Kidney (tissue), 14 donors: Measurements from ENCODE around the gene TNFRSF1B. TPM values are rescaled to one million over a fixed set of nuclear protein-coding genes. Genes with fewer than 3 reads are reported as not detected.
A peak's percentile ranks its signal among the peaks of the same experiment; 100 is the strongest.

Experiments
- DNase-seq, 5 donors: peaks; one replicate each; pipeline ENCODE4 v3.0.0-alpha.2; 2013 to 2020
- FAIRE-seq: peaks from 2 replicates; lab custom pipeline; 2012; peaks lifted over from hg19 to GRCh38; lab: Jason Lieb, UNC
- H3K27ac ChIP-seq, 2 donors: one replicate each; pipeline ENCODE4 v1.7.0; 2013; ENCODE audit warnings: low read depth in 2 of 2, low read length in 2 of 2, inconsistent platforms in 1 of 2
- H3K27me3 ChIP-seq: one replicate; pipeline ENCODE4 v1.7.1; 2013; ENCODE audit warnings: low read length, inconsistent platforms; ENCODE audit not compliant: control insufficient read depth, insufficient read depth
- H3K36me3 ChIP-seq, 3 donors: one replicate each; pipeline versions ENCODE4 v1.7.0 to v1.7.1; 2013; ENCODE audit warnings: low read length in 3 of 3, control low read depth in 1 of 3, inconsistent platforms in 1 of 3; ENCODE audit not compliant: insufficient read depth in 3 of 3, control insufficient read depth in 2 of 3
- H3K4me1 ChIP-seq, 3 donors: one replicate each; pipeline versions ENCODE4 v1.7.0 to v1.7.1; 2013; ENCODE audit warnings: low read length in 3 of 3, inconsistent platforms in 1 of 3, low read depth in 1 of 3; ENCODE audit not compliant: control insufficient read depth in 2 of 3, insufficient read depth in 2 of 3
- H3K4me3 ChIP-seq, 3 donors: one replicate each; pipeline versions ENCODE4 v1.7.0 to v1.8.1; 2013; ENCODE audit warnings: low read length in 3 of 3, control low read depth in 1 of 3, inconsistent platforms in 1 of 3
- H3K9ac ChIP-seq, 3 donors: one replicate each; pipeline versions ENCODE4 v1.7.0 to v1.7.1; 2013; ENCODE audit warnings: low read length in 3 of 3, control low read depth in 1 of 3, inconsistent platforms in 1 of 3
- H3K9me3 ChIP-seq, 3 donors: one replicate each; pipeline versions ENCODE4 v1.7.0 to v1.7.1; 2013; ENCODE audit warnings: low read length in 3 of 3, control low read depth in 1 of 3, inconsistent platforms in 1 of 3; ENCODE audit not compliant: control insufficient read depth in 2 of 3, insufficient read depth in 1 of 3
- CTCF ChIP-seq: IDR thresholded peaks from 3 replicates; pipeline ENCODE4 v1.5.1; 2012; ENCODE audit warnings: mild to moderate bottlenecking, moderate library complexity, borderline replicate concordance; ENCODE audit not compliant: insufficient read depth; ENCODE audit errors: extremely low read depth
- intact Hi-C: fragments of 100-400 bp; cut with DNase I; formaldehyde crosslinking; loops from one replicate; pipeline ENCODE4 v1.11.1; 2022
- polyA plus RNA-seq: library from polyadenylated mRNA; stranded (reverse); fragments of 350-450 nt; fragmentation: Illumina TruSeq; extraction: RNeasy Lipid Tissue Mini Kit (QIAGEN cat#74804); gene quantifications from one replicate; pipeline ENCODE4 v1.2.3, GENCODE V29; 2014; ENCODE audit warnings: low read depth, low replicate concordance; ENCODE audit not compliant: insufficient read depth
- total RNA-seq: library from RNA; stranded (reverse); fragmentation: NEBNext Ultra II Directional; extraction: Animal tissue kit (Norgen Biotek cat#: 25700); gene quantifications from one replicate; pipeline ENCODE4 v1.2.1, GENCODE V29; 2021
- donor health status: control.
- donor health status: control.
- donor health status: control.
- donor health status: control.
- donor health status: control.
- donor health status: DM: yes; HTN: yes; CAD: no.
- donor health status: Normal renal cell carcinoma (clear cell type).

Gene TNFRSF1B
- total and polyA plus RNA-seq, 2 donors from 2014 or later = 7.7 to 47.1 TPM

- TF ChIP-seq CTCF = no peak
- DNase-seq = peak in 1 of 5 donors; percentile 67
- Histone ChIP-seq H3K27ac (no peak overlapping the region), H3K4me1 (no peaks in the 10 kb centered on the region), H3K36me3 (no peaks in the 10 kb centered on the region), H3K9me3 (no peaks in the 10 kb centered on the region), H3K9ac (no peak overlapping the region), H3K4me3 (no peak overlapping the region), H3K27me3 (no peaks in the 10 kb centered on the region)
- intact Hi-C loops = no loop called here
- no peak for FAIRE-seq
Measured at GRCh38 chr1:12201352-12202189, 34.8 kb downstream of the TNFRSF1B start.

GRCh38 chr1:12202190-12202497, 35.4 kb downstream of the TNFRSF1B start:
- Histone ChIP-seq H3K27ac (no peak overlapping the region), H3K36me3 (no peaks in the 10 kb centered on the region), H3K4me3 (no peak overlapping the region), H3K27me3 (no peaks in the 10 kb centered on the region), H3K4me1 (no peaks in the 10 kb centered on the region), H3K9ac (no peak overlapping the region), H3K9me3 (no peaks in the 10 kb centered on the region)
- intact Hi-C loops = no loop called here
- DNase-seq (no peak), FAIRE-seq (no peak)
- TF ChIP-seq CTCF = no peak

GRCh38 chr1:12202577-12202976, 35.8 kb downstream of the TNFRSF1B start:
- intact Hi-C loops = no loop called here
- H3K4me1 ChIP-seq = no peaks in the 10 kb centered on the region
- no peak for TF ChIP-seq CTCF
- FAIRE-seq = no peak
- no peak for DNase-seq
- no peaks in the 10 kb centered on the region for H3K36me3 ChIP-seq
- no peaks in the 10 kb centered on the region for H3K9me3 ChIP-seq
- H3K27me3 ChIP-seq = no peaks in the 10 kb centered on the region
- H3K4me3 ChIP-seq = no peak overlapping the region
- no peak overlapping the region for H3K27ac ChIP-seq
- H3K9ac ChIP-seq = no peak overlapping the region
